Right atrium auricular region (tissue), 2 donors: ENCODE data around the gene NMRK2. TPM values are rescaled to one million over a fixed set of nuclear protein-coding genes. Genes with fewer than 3 reads are reported as not detected.

ENCODE experiments used
- DNase-seq: peaks from one replicate; pipeline ENCODE4 v3.0.0-alpha.2; 2019; ENCODE audit warnings: low spot score
- H3K27ac ChIP-seq, 2 donors: fragments of 200-600 bp; sonication (generic); 1 replicate in 1 of 2; 2 replicates in 1 of 2; pipeline ENCODE4 v1.5.1; 2016 to 2019
- H3K27me3 ChIP-seq, 2 donors: fragments of 200-600 bp; sonication (generic); one replicate each; pipeline versions ENCODE4 v1.5.1 to v1.6.0; 2017 to 2019
- H3K36me3 ChIP-seq: fragments of 200-600 bp; sonication (generic); one replicate; pipeline ENCODE4 v1.5.1; 2016
- H3K4me1 ChIP-seq, 2 donors: fragments of 200-600 bp; sonication (generic); one replicate each; pipeline versions ENCODE4 v1.5.1 to v1.6.0; 2017 to 2019
- H3K4me3 ChIP-seq, 2 donors: fragments of 200-600 bp; sonication (generic); 1 replicate in 1 of 2; 2 replicates in 1 of 2; pipeline ENCODE4 v1.5.1; 2017 to 2019; ENCODE audit warnings: mild to moderate bottlenecking in 1 of 2, moderate library complexity in 1 of 2
- H3K9me3 ChIP-seq, 2 donors: fragments of 200-600 bp; sonication (generic); one replicate each; pipeline ENCODE4 v1.5.1; 2019
- CTCF ChIP-seq, 2 donors: fragments of 200-600 bp; sonication (generic); IDR thresholded peaks; one replicate each; pipeline ENCODE4 v1.5.1; 2019; ENCODE audit warnings: antibody characterized with exemption in 2 of 2
- total RNA-seq, 2 donors: library from RNA; depleted of rRNA; stranded (reverse); fragments of >200 nt; gene quantifications; one replicate each; pipeline ENCODE4 v1.1.0, GENCODE V29; 2016

NMRK2 gene
- total RNA-seq, 2 donors from 2014 or later, result 1,342 to 2,195 TPM

- H3K4me3 ChIP-seq, result no peak overlapping the region
These were observed 34.4 kb upstream of the NMRK2 start for GRCh38 chr19:3898426-3898825.

GRCh38 chr19:3899531-3900294 is 33.2 kb upstream of the NMRK2 start:
- TF ChIP-seq CTCF (IDR thresholded peaks at IDR 0.05), result no peak
- Histone ChIP-seq H3K9me3 (peaks cover 0 to 9% of the 10 kb centered on the region in 2 donors), H3K27me3 (no peaks in the 10 kb centered on the region), H3K4me1 (no peaks in the 10 kb centered on the region), H3K4me3 (no peak overlapping the region), H3K36me3 (no peaks in the 10 kb centered on the region), H3K27ac (no peak overlapping the region)
- no peak for DNase-seq

More at GRCh38 chr19:3898426-3898825, 34.4 kb upstream of the NMRK2 start:
- H3K9me3 ChIP-seq, result peaks cover 0 to 9% of the 10 kb centered on the region in 2 donors
- no peak for DNase-seq
- no peaks in the 10 kb centered on the region for H3K4me1 ChIP-seq
- no peaks in the 10 kb centered on the region for H3K36me3 ChIP-seq
- no peaks in the 10 kb centered on the region for H3K27me3 ChIP-seq
- TF ChIP-seq CTCF (IDR thresholded peaks at IDR 0.05), result no peak
- no peak overlapping the region for H3K27ac ChIP-seq

- no peak for TF ChIP-seq CTCF (IDR thresholded peaks at IDR 0.05)
- no peaks in the 10 kb centered on the region for H3K4me1 ChIP-seq
- H3K4me3 ChIP-seq, result no peak overlapping the region
- no peak for DNase-seq
- no peak overlapping the region for H3K27ac ChIP-seq
- no peaks in the 10 kb centered on the region for H3K27me3 ChIP-seq
- no peaks in the 10 kb centered on the region for H3K36me3 ChIP-seq
- peaks cover 0 to 9% of the 10 kb centered on the region in 2 donors for H3K9me3 ChIP-seq
These were observed 30.4 kb upstream of the NMRK2 start for GRCh38 chr19:3902317-3902973.

- no peaks in the 10 kb centered on the region for H3K4me1 ChIP-seq
- H3K9me3 ChIP-seq, result no peaks in the 10 kb centered on the region
- no peak for DNase-seq
- no peak overlapping the region for H3K27ac ChIP-seq
- no peaks in the 10 kb centered on the region for H3K36me3 ChIP-seq
- no peak for TF ChIP-seq CTCF (IDR thresholded peaks at IDR 0.05)
- H3K27me3 ChIP-seq, result no peaks in the 10 kb centered on the region
- H3K4me3 ChIP-seq, result no peak overlapping the region
These were observed 28.6 kb upstream of the NMRK2 start for GRCh38 chr19:3904233-3904632.

- Histone ChIP-seq H3K9me3 (peaks cover 0 to 11% of the 10 kb centered on the region in 2 donors), H3K36me3 (no peaks in the 10 kb centered on the region), H3K27me3 (no peaks in the 10 kb centered on the region), H3K4me3 (no peak overlapping the region), H3K27ac (no peak overlapping the region), H3K4me1 (no peaks in the 10 kb centered on the region)
- no peak for DNase-seq
- TF ChIP-seq CTCF (IDR thresholded peaks at IDR 0.05), result no peak
These were observed 25.1 kb upstream of the NMRK2 start for GRCh38 chr19:3907626-3908265.
